Activated naive CD4-positive, alpha-beta T cell treated with anti-CD3 and anti-CD28 coated beads, Interleukin-2, amount 10 ng/mL, durations not matched to agents 7 days and 5 days (primary cell): Measurements from ENCODE around the gene GRID1.

Experiments used
- CTCF ChIA-PET: fragments of 350-600 bp; sonication (Branson Sonifier 250); formaldehyde crosslinking; loops from one replicate; lab custom pipeline; 2021; ENCODE audit warnings: antibody characterized with exemption; lab: Charles Lee
- DNase-seq: peaks from one replicate; pipeline ENCODE4 v3.0.0-alpha.2; 2020
- H3K27ac Mint-ChIP-seq: one replicate; pipeline ENCODE4 v1.8.0; 2021; ENCODE audit warnings: mild to moderate bottlenecking, moderate library complexity, mixed read lengths
- H3K27me3 Mint-ChIP-seq: one replicate; pipeline ENCODE4 v1.8.0; 2021; ENCODE audit warnings: mild to moderate bottlenecking, mixed read lengths
- H3K36me3 Mint-ChIP-seq: one replicate; pipeline ENCODE4 v1.8.0; 2021; ENCODE audit warnings: mixed read lengths
- H3K4me1 Mint-ChIP-seq: one replicate; pipeline ENCODE4 v1.8.0; 2021; ENCODE audit warnings: mixed read lengths
- H3K4me3 Mint-ChIP-seq: one replicate; pipeline ENCODE4 v1.8.0; 2021; ENCODE audit warnings: mild to moderate bottlenecking, moderate library complexity, mixed read lengths
- H3K9me3 Mint-ChIP-seq: one replicate; pipeline ENCODE4 v1.8.0; 2021; ENCODE audit warnings: mixed read lengths

The GRID1 gene

GRCh38 chr10:86218842-86219241 lies 147.8 kb downstream of the GRID1 start:
- DNase-seq, result no peak
- H3K9me3 Mint-ChIP-seq, result no peaks in the 10 kb centered on the region
- no peaks in the 10 kb centered on the region for H3K4me1 Mint-ChIP-seq
- CTCF ChIA-PET, result no interaction called here
- H3K4me3 Mint-ChIP-seq, result no peak overlapping the region
- no peaks in the 10 kb centered on the region for H3K36me3 Mint-ChIP-seq
- no peak overlapping the region for H3K27ac Mint-ChIP-seq
- no peaks in the 10 kb centered on the region for H3K27me3 Mint-ChIP-seq

- DNase-seq, result no peak
- no peak overlapping the region for H3K4me3 Mint-ChIP-seq
- CTCF ChIA-PET, result no interaction called here
- H3K4me1 Mint-ChIP-seq, result no peaks in the 10 kb centered on the region
- peaks cover 2% of the 10 kb centered on the region for H3K27me3 Mint-ChIP-seq
- no peaks in the 10 kb centered on the region for H3K36me3 Mint-ChIP-seq
- no peaks in the 10 kb centered on the region for H3K9me3 Mint-ChIP-seq
- no peak overlapping the region for H3K27ac Mint-ChIP-seq
These were observed 148.4 kb downstream of the GRID1 start for GRCh38 chr10:86218160-86218559.

GRCh38 chr10:86217371-86218080 lies 149.1 kb downstream of the GRID1 start:
- Mint-ChIP-seq H3K4me1 (no peaks in the 10 kb centered on the region), H3K4me3 (no peak overlapping the region), H3K9me3 (no peaks in the 10 kb centered on the region), H3K36me3 (no peaks in the 10 kb centered on the region), H3K27me3 (peaks cover 4% of the 10 kb centered on the region), H3K27ac (no peak overlapping the region)
- DNase-seq, result no peak
- CTCF ChIA-PET, result no interaction called here

- no peak overlapping the region for H3K4me3 Mint-ChIP-seq
These were observed 149.7 kb downstream of the GRID1 start for GRCh38 chr10:86216886-86217285.

GRCh38 chr10:86215712-86216111 lies 150.9 kb downstream of the GRID1 start:
- Mint-ChIP-seq H3K36me3 (no peaks in the 10 kb centered on the region), H3K4me1 (no peaks in the 10 kb centered on the region), H3K27ac (no peak overlapping the region), H3K4me3 (no peak overlapping the region), H3K27me3 (peaks cover 4% of the 10 kb centered on the region), H3K9me3 (no peaks in the 10 kb centered on the region)
- DNase-seq, result no peak
- CTCF ChIA-PET, result no interaction called here

More at GRCh38 chr10:86216886-86217285, 149.7 kb downstream of the GRID1 start:
- DNase-seq, result no peak
- H3K4me1 Mint-ChIP-seq, result no peaks in the 10 kb centered on the region
- H3K27ac Mint-ChIP-seq, result no peak overlapping the region
- CTCF ChIA-PET, result no interaction called here
- H3K36me3 Mint-ChIP-seq, result no peaks in the 10 kb centered on the region
- no peaks in the 10 kb centered on the region for H3K9me3 Mint-ChIP-seq
- peaks cover 4% of the 10 kb centered on the region for H3K27me3 Mint-ChIP-seq

GRCh38 chr10:86215046-86215445 lies 151.5 kb downstream of the GRID1 start:
- no peaks in the 10 kb centered on the region for H3K36me3 Mint-ChIP-seq
- H3K27ac Mint-ChIP-seq, result no peak overlapping the region
- H3K4me1 Mint-ChIP-seq, result no peaks in the 10 kb centered on the region
- no peak for DNase-seq
- H3K9me3 Mint-ChIP-seq, result no peaks in the 10 kb centered on the region
- CTCF ChIA-PET, result no interaction called here
- H3K4me3 Mint-ChIP-seq, result no peak overlapping the region
- peaks cover 4% of the 10 kb centered on the region for H3K27me3 Mint-ChIP-seq

- no peak overlapping the region for H3K27ac Mint-ChIP-seq
- no peak overlapping the region for H3K4me3 Mint-ChIP-seq
- no peak for DNase-seq
- CTCF ChIA-PET, result no interaction called here
- no peaks in the 10 kb centered on the region for H3K9me3 Mint-ChIP-seq
- H3K27me3 Mint-ChIP-seq, result peaks cover 11% of the 10 kb centered on the region
- no peaks in the 10 kb centered on the region for H3K36me3 Mint-ChIP-seq
- no peaks in the 10 kb centered on the region for H3K4me1 Mint-ChIP-seq
These were observed 153.4 kb downstream of the GRID1 start for GRCh38 chr10:86213148-86213547.

- Mint-ChIP-seq H3K4me3 (no peak overlapping the region), H3K36me3 (no peaks in the 10 kb centered on the region), H3K27me3 (peaks cover 11% of the 10 kb centered on the region), H3K4me1 (no peaks in the 10 kb centered on the region), H3K27ac (no peak overlapping the region), H3K9me3 (no peaks in the 10 kb centered on the region)
- no peak for DNase-seq
- CTCF ChIA-PET, result no interaction called here
These were observed 154.2 kb downstream of the GRID1 start for GRCh38 chr10:86212391-86212700.

GRCh38 chr10:86211691-86212390 lies 154.8 kb downstream of the GRID1 start:
- Mint-ChIP-seq H3K36me3 (no peaks in the 10 kb centered on the region), H3K9me3 (no peaks in the 10 kb centered on the region), H3K27me3 (peaks cover 11% of the 10 kb centered on the region), H3K27ac (no peak overlapping the region), H3K4me1 (no peaks in the 10 kb centered on the region), H3K4me3 (no peak overlapping the region)
- CTCF ChIA-PET, result no interaction called here
- no peak for DNase-seq

- Mint-ChIP-seq H3K36me3 (no peaks in the 10 kb centered on the region), H3K4me3 (no peak overlapping the region)
- CTCF ChIA-PET, result no interaction called here
These were observed 156.2 kb downstream of the GRID1 start for GRCh38 chr10:86210416-86210815.

GRCh38 chr10:86209726-86210125 lies 156.9 kb downstream of the GRID1 start:
- no peaks in the 10 kb centered on the region for H3K4me1 Mint-ChIP-seq
- no peak overlapping the region for H3K4me3 Mint-ChIP-seq
- no peak for DNase-seq
- peaks cover 11% of the 10 kb centered on the region for H3K27me3 Mint-ChIP-seq
- no peaks in the 10 kb centered on the region for H3K9me3 Mint-ChIP-seq
- CTCF ChIA-PET, result no interaction called here
- no peaks in the 10 kb centered on the region for H3K36me3 Mint-ChIP-seq
- no peak overlapping the region for H3K27ac Mint-ChIP-seq

More at GRCh38 chr10:86210416-86210815, 156.2 kb downstream of the GRID1 start:
- H3K9me3 Mint-ChIP-seq, result no peaks in the 10 kb centered on the region
- no peaks in the 10 kb centered on the region for H3K4me1 Mint-ChIP-seq
- H3K27me3 Mint-ChIP-seq, result peaks cover 11% of the 10 kb centered on the region
- no peak overlapping the region for H3K27ac Mint-ChIP-seq
- DNase-seq, result no peak

GRCh38 chr10:86207226-86207625 lies 159.4 kb downstream of the GRID1 start:
- H3K27me3 Mint-ChIP-seq, result peaks cover 7% of the 10 kb centered on the region
- no peaks in the 10 kb centered on the region for H3K9me3 Mint-ChIP-seq
- no peaks in the 10 kb centered on the region for H3K4me1 Mint-ChIP-seq
- H3K4me3 Mint-ChIP-seq, result no peak overlapping the region
- DNase-seq, result no peak
- CTCF ChIA-PET, result no interaction called here
- no peak overlapping the region for H3K27ac Mint-ChIP-seq
- no peaks in the 10 kb centered on the region for H3K36me3 Mint-ChIP-seq

- H3K36me3 Mint-ChIP-seq, result no peaks in the 10 kb centered on the region
- no peaks in the 10 kb centered on the region for H3K9me3 Mint-ChIP-seq
- no peak overlapping the region for H3K4me3 Mint-ChIP-seq
- CTCF ChIA-PET, result no interaction called here
- H3K27ac Mint-ChIP-seq, result no peak overlapping the region
- no peaks in the 10 kb centered on the region for H3K4me1 Mint-ChIP-seq
- no peak for DNase-seq
- peaks cover 7% of the 10 kb centered on the region for H3K27me3 Mint-ChIP-seq
These were observed 160.4 kb downstream of the GRID1 start for GRCh38 chr10:86206240-86206579.

- Mint-ChIP-seq H3K4me1 (no peaks in the 10 kb centered on the region), H3K27me3 (peaks cover 7% of the 10 kb centered on the region), H3K9me3 (no peaks in the 10 kb centered on the region), H3K36me3 (no peaks in the 10 kb centered on the region), H3K4me3 (no peak overlapping the region), H3K27ac (no peak overlapping the region)
- CTCF ChIA-PET, result no interaction called here
- DNase-seq, result no peak
These were observed 161.0 kb downstream of the GRID1 start for GRCh38 chr10:86205306-86206239.
